ENCODE results near the gene HNRNPK. TPM values are rescaled to one million over a fixed set of nuclear protein-coding genes. Genes with fewer than 3 reads are reported as not detected.

The HNRNPK gene
- total and polyA plus RNA-seq, 4 donors = 172 to 394 (median 308) TPM

- ATAC-seq (ENCODE audit: low FRiP score) = peak; percentile 64
- Histone ChIP-seq H3K4me1 (ENCODE audit: control insufficient read depth in 1 of 2, insufficient read depth in 2 of 2, low read length in 2 of 2) (no peaks in the 10 kb centered on the region), H3K9me3 (ENCODE audit: control insufficient read depth, low read length) (no peaks in the 10 kb centered on the region), H3K4me3 (ENCODE audit: low read length in 2 of 2) (peak overlapping the region; percentile 31 to 70), H3K36me3 (ENCODE audit: control insufficient read depth in 1 of 2, insufficient read depth in 2 of 2, low read length in 1 of 2) (no peaks in the 10 kb centered on the region), H3K27me3 (ENCODE audit: control insufficient read depth in 1 of 2, insufficient read depth in 2 of 2, low read length in 1 of 2) (no peaks in the 10 kb centered on the region), H3K27ac (ENCODE audit: low read depth in 1 of 2, low read length in 2 of 2) (peak overlapping the region; percentile 9 to 49)
- intact Hi-C loops (cut with DNase I) = loop anchor here in 1 of 2 donors (2.0 to 5.0 kb wide), 2 partner anchors 59 to 190 kb away; partner anchors contain the start of gene KIF27
- DNase-seq = no peak
- 1% methylated on average over 29 of the region's 29 CpGs for WGBS, 2 donors
Observed at GRCh38 chr9:83981126-83981871, 1.3 kb upstream of the HNRNPK start.

GRCh38 chr9:83980395-83981125, 545 bp upstream of the HNRNPK start, which contains the start of gene RMI1:
RMI1 (plus strand) TSS chr9:83980805; CDS start chr9:84000987, 20,182 bp downstream.
- Histone ChIP-seq H3K4me3 (ENCODE audit: low read length in 2 of 2) (peak within 1 kb of the TSS; percentile 67 to 83), H3K27me3 (ENCODE audit: control insufficient read depth in 1 of 2, insufficient read depth in 2 of 2, low read length in 1 of 2) (no peaks in the 10 kb centered on the region), H3K27ac (ENCODE audit: low read depth in 1 of 2, low read length in 2 of 2) (peak within 1 kb of the TSS; percentile 74 to 91), H3K4me1 (ENCODE audit: control insufficient read depth in 1 of 2, insufficient read depth in 2 of 2, low read length in 2 of 2) (peaks cover 0 to under 1% of the 10 kb centered on the region in 2 donors), H3K36me3 (ENCODE audit: control insufficient read depth in 1 of 2, insufficient read depth in 2 of 2, low read length in 1 of 2) (no peaks in the 10 kb centered on the region), H3K9me3 (ENCODE audit: control insufficient read depth, low read length) (no peaks in the 10 kb centered on the region)
- ATAC-seq (ENCODE audit: low FRiP score) (peak; percentile 98), DNase-seq (peak; percentile 100)
- intact Hi-C loops (cut with DNase I) = loop anchor here in 1 of 2 donors (1.0 to 5.0 kb wide), 3 partner anchors 24 to 190 kb away; partner anchors contain the start of gene KIF27
- WGBS, 2 donors = 0% methylated on average over 66 to 69 of the region's 69 CpGs

- peaks cover 3 to 5% of the 10 kb centered on the region in 2 donors for H3K36me3 ChIP-seq (ENCODE audit: control insufficient read depth in 1 of 2, insufficient read depth in 2 of 2, low read length in 1 of 2)
- H3K27me3 ChIP-seq (ENCODE audit: control insufficient read depth in 1 of 2, insufficient read depth in 2 of 2, low read length in 1 of 2) = no peaks in the 10 kb centered on the region
- peak overlapping the region; percentile 67 to 83 for H3K4me3 ChIP-seq (ENCODE audit: low read length in 2 of 2)
- intact Hi-C loops (cut with DNase I) = loop anchor here in 1 of 2 donors (5.0 kb wide), 1 partner anchor 193 kb away; no protein-coding TSS in a partner anchor
- peak; percentile 93 to 95 for DNase-seq
- H3K4me1 ChIP-seq (ENCODE audit: control insufficient read depth in 1 of 2, insufficient read depth in 2 of 2, low read length in 2 of 2) = peaks cover 0 to 3% of the 10 kb centered on the region in 2 donors
- WGBS, 2 donors = 0% methylated on average over 47 to 55 of the region's 55 CpGs
- peak overlapping the region; percentile 86 to 91 for H3K27ac ChIP-seq (ENCODE audit: low read depth in 1 of 2, low read length in 2 of 2)
- ATAC-seq (ENCODE audit: low FRiP score) = peak; percentile 89
- no peaks in the 10 kb centered on the region for H3K9me3 ChIP-seq (ENCODE audit: control insufficient read depth, low read length)
Observed at GRCh38 chr9:83978992-83979811, 813 bp downstream of the HNRNPK start.

- H3K27me3 ChIP-seq (ENCODE audit: control insufficient read depth in 1 of 2, insufficient read depth in 2 of 2, low read length in 1 of 2) = no peaks in the 10 kb centered on the region
- intact Hi-C loops (cut with DNase I) = loop anchor here in 1 of 2 donors (5.0 kb wide), 1 partner anchor 195 kb away; no protein-coding TSS in a partner anchor
- WGBS, 2 donors = 49 to 52% methylated on average over 1 of the region's 1 CpG
- no peak overlapping the region for H3K4me3 ChIP-seq (ENCODE audit: low read length in 2 of 2)
- DNase-seq (no peak), ATAC-seq (ENCODE audit: low FRiP score) (no peak)
- no peak overlapping the region for H3K27ac ChIP-seq (ENCODE audit: low read depth in 1 of 2, low read length in 2 of 2)
- H3K36me3 ChIP-seq (ENCODE audit: control insufficient read depth in 1 of 2, insufficient read depth in 2 of 2, low read length in 1 of 2) = peaks cover 8 to 12% of the 10 kb centered on the region in 2 donors
- peaks cover 0 to 3% of the 10 kb centered on the region in 2 donors for H3K4me1 ChIP-seq (ENCODE audit: control insufficient read depth in 1 of 2, insufficient read depth in 2 of 2, low read length in 2 of 2)
- no peaks in the 10 kb centered on the region for H3K9me3 ChIP-seq (ENCODE audit: control insufficient read depth, low read length)
Observed at GRCh38 chr9:83977196-83977595, 2.8 kb downstream of the HNRNPK start.

- DNase-seq = no peak
Observed at GRCh38 chr9:83976372-83976771, 3.6 kb downstream of the HNRNPK start.

GRCh38 chr9:83975300-83975699, 4.7 kb downstream of the HNRNPK start:
- ATAC-seq (ENCODE audit: low FRiP score) = no peak
- 68 to 72% methylated on average over 12 of the region's 12 CpGs for WGBS, 2 donors
- intact Hi-C loops (cut with DNase I) = loop anchor here in 1 of 2 donors (5.0 kb wide), 1 partner anchor 197 kb away; no protein-coding TSS in a partner anchor
- no peak overlapping the region for H3K27ac ChIP-seq (ENCODE audit: low read depth in 1 of 2, low read length in 2 of 2)
- no peaks in the 10 kb centered on the region for H3K9me3 ChIP-seq (ENCODE audit: control insufficient read depth, low read length)
- no peak for DNase-seq
- peaks cover 0 to 3% of the 10 kb centered on the region in 2 donors for H3K4me1 ChIP-seq (ENCODE audit: control insufficient read depth in 1 of 2, insufficient read depth in 2 of 2, low read length in 2 of 2)
- no peaks in the 10 kb centered on the region for H3K27me3 ChIP-seq (ENCODE audit: control insufficient read depth in 1 of 2, insufficient read depth in 2 of 2, low read length in 1 of 2)
- H3K36me3 ChIP-seq (ENCODE audit: control insufficient read depth in 1 of 2, insufficient read depth in 2 of 2, low read length in 1 of 2) = peaks cover 8 to 20% of the 10 kb centered on the region in 2 donors
- no peak overlapping the region for H3K4me3 ChIP-seq (ENCODE audit: low read length in 2 of 2)

More at GRCh38 chr9:83976372-83976771, 3.6 kb downstream of the HNRNPK start:
- intact Hi-C loops (cut with DNase I) = loop anchor here in 1 of 2 donors (5.0 kb wide), 1 partner anchor 196 kb away; no protein-coding TSS in a partner anchor
- Histone ChIP-seq H3K27me3 (ENCODE audit: control insufficient read depth in 1 of 2, insufficient read depth in 2 of 2, low read length in 1 of 2) (no peaks in the 10 kb centered on the region), H3K4me3 (ENCODE audit: low read length in 2 of 2) (no peak overlapping the region), H3K4me1 (ENCODE audit: control insufficient read depth in 1 of 2, insufficient read depth in 2 of 2, low read length in 2 of 2) (peaks cover 0 to 3% of the 10 kb centered on the region in 2 donors), H3K27ac (ENCODE audit: low read depth in 1 of 2, low read length in 2 of 2) (no peak overlapping the region), H3K36me3 (ENCODE audit: control insufficient read depth in 1 of 2, insufficient read depth in 2 of 2, low read length in 1 of 2) (peaks cover 8 to 20% of the 10 kb centered on the region in 2 donors), H3K9me3 (ENCODE audit: control insufficient read depth, low read length) (no peaks in the 10 kb centered on the region)
- ATAC-seq (ENCODE audit: low FRiP score) = no peak
- 72 to 77% methylated on average over 2 of the region's 2 CpGs for WGBS, 2 donors

- peaks cover 0 to 3% of the 10 kb centered on the region in 2 donors for H3K4me1 ChIP-seq (ENCODE audit: control insufficient read depth in 1 of 2, insufficient read depth in 2 of 2, low read length in 2 of 2)
- peaks cover 8 to 20% of the 10 kb centered on the region in 2 donors for H3K36me3 ChIP-seq (ENCODE audit: control insufficient read depth in 1 of 2, insufficient read depth in 2 of 2, low read length in 1 of 2)
- no peak for DNase-seq
- intact Hi-C loops (cut with DNase I) = no loop called here
- H3K27me3 ChIP-seq (ENCODE audit: control insufficient read depth in 1 of 2, insufficient read depth in 2 of 2, low read length in 1 of 2) = no peaks in the 10 kb centered on the region
- WGBS, 2 donors = 76 to 79% methylated on average over 2 of the region's 2 CpGs
- ATAC-seq (ENCODE audit: low FRiP score) = no peak
- H3K9me3 ChIP-seq (ENCODE audit: control insufficient read depth, low read length) = no peaks in the 10 kb centered on the region
- H3K27ac ChIP-seq (ENCODE audit: low read depth in 1 of 2, low read length in 2 of 2) = no peak overlapping the region
- H3K4me3 ChIP-seq (ENCODE audit: low read length in 2 of 2) = no peak overlapping the region
Observed at GRCh38 chr9:83972286-83972685, 7.7 kb downstream of the HNRNPK start.

- intact Hi-C loops (cut with DNase I) = no loop called here
- Histone ChIP-seq H3K4me1 (ENCODE audit: control insufficient read depth in 1 of 2, insufficient read depth in 2 of 2, low read length in 2 of 2) (peaks cover 0 to 3% of the 10 kb centered on the region in 2 donors), H3K36me3 (ENCODE audit: control insufficient read depth in 1 of 2, insufficient read depth in 2 of 2, low read length in 1 of 2) (peaks cover 8 to 20% of the 10 kb centered on the region in 2 donors)
Observed at GRCh38 chr9:83971485-83971884, 8.5 kb downstream of the HNRNPK start.

More at GRCh38 chr9:83971485-83971884, 8.5 kb downstream of the HNRNPK start:
- ATAC-seq (ENCODE audit: low FRiP score) (no peak), DNase-seq (no peak)
- H3K9me3 ChIP-seq (ENCODE audit: control insufficient read depth, low read length) = no peaks in the 10 kb centered on the region
- no peak overlapping the region for H3K27ac ChIP-seq (ENCODE audit: low read depth in 1 of 2, low read length in 2 of 2)
- H3K27me3 ChIP-seq (ENCODE audit: control insufficient read depth in 1 of 2, insufficient read depth in 2 of 2, low read length in 1 of 2) = no peaks in the 10 kb centered on the region
- 66 to 69% methylated on average over 6 of the region's 6 CpGs for WGBS, 2 donors
- no peak overlapping the region for H3K4me3 ChIP-seq (ENCODE audit: low read length in 2 of 2)

Data from aorta (tissue), 5 donors.